Uterus (tissue), 2 donors: ENCODE results near the gene ARL8A.
"Not testable (repeated sequence)": the region's sequence is repeated elsewhere in the genome, so short reads cannot be mapped to it uniquely, and the experiment has no call there.

Experiments used
- CTCF ChIP-seq, 4 experiments: fragments of 200-600 bp in 2 of 4; fragments of 450-650 bp in 2 of 4; sonication (generic) in 2 of 4; IDR thresholded peaks; one replicate each; pipeline ENCODE4 v1.5.1; 2016 to 2019; ENCODE audit warnings: antibody characterized with exemption in 4 of 4, mild to moderate bottlenecking in 2 of 4, moderate library complexity in 1 of 4
- POLR2A ChIP-seq, 2 donors: fragments of 450-650 bp; IDR thresholded peaks; one replicate each; pipeline ENCODE4 v1.6.1; 2016; ENCODE audit warnings: antibody characterized with exemption in 2 of 2, mild to moderate bottlenecking in 1 of 2, moderate library complexity in 1 of 2

- not testable (repeated sequence) for TF ChIP-seq CTCF, POLR2A (IDR thresholded peaks at IDR 0.05)
Observed at GRCh38 chr1:202180751-202181139, 36.2 kb upstream of the ARL8A start.
